Testis (tissue), 2 donors: Measurements from ENCODE around the gene STARD13.

Experiments
- POLR2A ChIP-seq: fragments of 450-650 bp; IDR thresholded peaks from one replicate; pipeline ENCODE4 v1.6.1; 2017; ENCODE audit warnings: antibody characterized with exemption, mild to moderate bottlenecking, moderate library complexity
- TF ChIP-seq, protein P1 (sequence below), 3 experiments: fragments of 450-650 bp in 2 of 3; fragments of 200-600 bp in 1 of 3; sonication (generic) in 1 of 3; IDR thresholded peaks; one replicate each; pipeline ENCODE4 v1.5.1; 2016 to 2019; ENCODE audit warnings: antibody characterized with exemption in 3 of 3, mild to moderate bottlenecking in 2 of 3, moderate library complexity in 1 of 3

DNA sequence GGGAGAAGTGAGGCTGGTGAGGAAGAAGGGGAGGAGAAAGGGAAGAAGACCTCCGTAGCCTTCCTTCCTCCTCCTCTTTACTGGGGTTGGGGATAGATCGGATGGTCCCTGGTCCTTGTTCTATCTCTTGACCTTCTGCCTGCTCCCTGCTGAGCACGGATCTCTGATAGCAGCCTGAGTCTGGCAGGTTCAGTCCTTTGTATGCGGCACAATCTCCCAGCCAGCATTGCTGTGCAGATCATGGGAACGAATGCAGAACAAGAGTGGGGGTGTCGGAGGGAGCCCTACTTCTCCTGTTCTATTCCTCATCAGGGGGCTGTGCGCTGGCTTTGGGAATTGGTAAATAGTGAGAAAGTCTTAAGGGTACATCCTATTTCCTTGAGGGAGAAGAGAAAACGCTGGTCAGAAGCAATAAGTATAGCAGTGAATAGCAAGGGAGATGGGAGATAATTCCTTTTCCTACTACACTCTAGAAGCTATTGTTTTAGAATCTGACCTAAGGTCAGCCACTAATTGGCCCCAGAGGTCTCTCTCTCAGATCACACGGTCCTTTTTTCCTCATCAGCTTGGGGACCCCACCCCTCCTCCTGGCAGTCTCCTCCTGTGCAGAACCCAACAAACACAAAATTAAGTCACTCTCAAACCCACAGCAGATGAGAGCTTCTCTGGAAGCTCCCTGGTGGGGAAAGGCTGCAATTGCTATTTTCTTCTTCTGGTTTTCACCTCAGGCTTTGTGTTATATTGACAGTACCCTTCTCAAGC, 228.4 kb downstream of the STARD13 start:
- TF ChIP-seq, protein P1, sequence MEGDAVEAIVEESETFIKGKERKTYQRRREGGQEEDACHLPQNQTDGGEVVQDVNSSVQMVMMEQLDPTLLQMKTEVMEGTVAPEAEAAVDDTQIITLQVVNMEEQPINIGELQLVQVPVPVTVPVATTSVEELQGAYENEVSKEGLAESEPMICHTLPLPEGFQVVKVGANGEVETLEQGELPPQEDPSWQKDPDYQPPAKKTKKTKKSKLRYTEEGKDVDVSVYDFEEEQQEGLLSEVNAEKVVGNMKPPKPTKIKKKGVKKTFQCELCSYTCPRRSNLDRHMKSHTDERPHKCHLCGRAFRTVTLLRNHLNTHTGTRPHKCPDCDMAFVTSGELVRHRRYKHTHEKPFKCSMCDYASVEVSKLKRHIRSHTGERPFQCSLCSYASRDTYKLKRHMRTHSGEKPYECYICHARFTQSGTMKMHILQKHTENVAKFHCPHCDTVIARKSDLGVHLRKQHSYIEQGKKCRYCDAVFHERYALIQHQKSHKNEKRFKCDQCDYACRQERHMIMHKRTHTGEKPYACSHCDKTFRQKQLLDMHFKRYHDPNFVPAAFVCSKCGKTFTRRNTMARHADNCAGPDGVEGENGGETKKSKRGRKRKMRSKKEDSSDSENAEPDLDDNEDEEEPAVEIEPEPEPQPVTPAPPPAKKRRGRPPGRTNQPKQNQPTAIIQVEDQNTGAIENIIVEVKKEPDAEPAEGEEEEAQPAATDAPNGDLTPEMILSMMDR (IDR thresholded peaks at IDR 0.05): peak; percentile 10 to 46 (median 41)
- TF ChIP-seq POLR2A: no peak
